ENCODE measurements around the gene ELMO1. TPM values are rescaled to one million over a fixed set of nuclear protein-coding genes. Genes with fewer than 3 reads are reported as not detected.

Gene ELMO1
- total and polyA plus RNA-seq, 11 donors = 6.9 to 38.6 (median 14.7) TPM

DNA sequence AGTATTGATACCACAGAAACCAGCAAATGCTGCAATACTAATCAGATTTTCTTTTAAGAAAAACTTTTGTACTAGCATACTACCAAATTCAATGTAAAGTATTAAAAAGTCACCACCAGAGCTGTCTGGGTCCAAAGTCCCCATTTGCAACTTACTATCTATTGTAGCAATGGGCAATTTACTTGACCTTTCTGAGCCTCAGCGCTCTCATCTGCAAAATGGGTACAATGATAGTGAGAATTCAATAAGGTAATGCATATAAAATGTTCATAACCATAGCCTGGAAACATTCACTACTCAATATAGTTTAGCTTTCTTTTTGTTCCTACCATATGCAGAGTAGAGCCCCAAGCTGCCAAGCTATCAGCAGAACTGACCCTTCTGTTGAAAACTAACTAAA lies 337.2 kb downstream of the ELMO1 start:
- Histone ChIP-seq H3K36me3 (no peaks in the 10 kb centered on the region), H3K4me3 (no peak overlapping the region), H3K27ac (no peak overlapping the region), H3K9me3 (no peaks in the 10 kb centered on the region), H3K27me3 (no peaks in the 10 kb centered on the region), H3K4me1 (peaks cover 0 to 20% (median 0%) of the 10 kb centered on the region in 12 donors)
- ATAC-seq = no peak
- DNase-seq = no peak
- intact Hi-C loops (cut with DNase I) = no loop called here
- WGBS, 4 donors = 94 to 100% (median 97%) methylated on average over 1 of the region's 1 CpG
- no peak for TF ChIP-seq POLR2A (IDR thresholded peaks at IDR 0.05)
- TF ChIP-seq, protein P1, sequence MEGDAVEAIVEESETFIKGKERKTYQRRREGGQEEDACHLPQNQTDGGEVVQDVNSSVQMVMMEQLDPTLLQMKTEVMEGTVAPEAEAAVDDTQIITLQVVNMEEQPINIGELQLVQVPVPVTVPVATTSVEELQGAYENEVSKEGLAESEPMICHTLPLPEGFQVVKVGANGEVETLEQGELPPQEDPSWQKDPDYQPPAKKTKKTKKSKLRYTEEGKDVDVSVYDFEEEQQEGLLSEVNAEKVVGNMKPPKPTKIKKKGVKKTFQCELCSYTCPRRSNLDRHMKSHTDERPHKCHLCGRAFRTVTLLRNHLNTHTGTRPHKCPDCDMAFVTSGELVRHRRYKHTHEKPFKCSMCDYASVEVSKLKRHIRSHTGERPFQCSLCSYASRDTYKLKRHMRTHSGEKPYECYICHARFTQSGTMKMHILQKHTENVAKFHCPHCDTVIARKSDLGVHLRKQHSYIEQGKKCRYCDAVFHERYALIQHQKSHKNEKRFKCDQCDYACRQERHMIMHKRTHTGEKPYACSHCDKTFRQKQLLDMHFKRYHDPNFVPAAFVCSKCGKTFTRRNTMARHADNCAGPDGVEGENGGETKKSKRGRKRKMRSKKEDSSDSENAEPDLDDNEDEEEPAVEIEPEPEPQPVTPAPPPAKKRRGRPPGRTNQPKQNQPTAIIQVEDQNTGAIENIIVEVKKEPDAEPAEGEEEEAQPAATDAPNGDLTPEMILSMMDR (IDR thresholded peaks at IDR 0.05) = no peak

DNA sequence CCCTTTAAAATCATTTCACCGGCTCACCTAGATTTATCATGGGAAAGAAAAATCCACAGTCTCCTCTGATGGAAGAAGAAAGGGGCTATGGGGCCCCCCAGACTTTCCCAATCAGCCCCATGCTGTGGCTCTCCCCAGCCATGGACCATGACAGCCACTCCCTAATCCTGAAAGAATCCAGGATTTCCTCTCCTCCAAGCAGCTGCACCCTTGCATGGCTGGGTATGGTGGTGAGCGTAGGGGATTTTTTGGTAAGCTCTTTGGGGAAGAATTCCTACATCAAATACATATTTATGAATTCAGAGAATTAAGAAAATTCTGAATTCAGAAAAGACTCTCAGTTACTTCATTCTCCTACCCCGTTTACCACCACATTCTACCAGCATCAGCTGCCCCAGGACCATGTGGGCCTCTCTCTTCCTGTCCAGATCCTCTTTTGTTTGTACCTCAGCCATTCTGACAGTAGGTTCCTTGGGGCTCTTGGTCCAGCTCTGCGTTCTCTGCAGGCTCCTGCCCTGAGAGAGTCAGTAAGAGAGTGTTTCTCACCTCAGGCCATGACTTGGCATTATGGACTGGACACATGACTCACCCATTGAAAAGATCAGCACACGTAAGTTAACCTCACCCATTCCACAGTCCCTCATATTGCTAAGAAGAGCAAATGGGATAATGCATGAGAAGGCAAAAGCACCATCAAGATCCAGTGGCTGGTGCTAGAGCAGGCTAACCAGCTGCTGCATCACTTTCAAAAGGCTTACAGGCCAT lies 337.8 kb downstream of the ELMO1 start:
- Histone ChIP-seq H3K9me3 (no peaks in the 10 kb centered on the region), H3K36me3 (no peaks in the 10 kb centered on the region), H3K27ac (no peak overlapping the region), H3K4me1 (peaks cover 0 to 20% (median 0%) of the 10 kb centered on the region in 12 donors), H3K27me3 (no peaks in the 10 kb centered on the region), H3K4me3 (no peak overlapping the region)
- 91 to 93% (median 92%) methylated on average over 5 of the region's 5 CpGs for WGBS, 4 donors
- intact Hi-C loops (cut with DNase I) = no loop called here
- ATAC-seq (no peak), DNase-seq (no peak)
- TF ChIP-seq, protein P1 (IDR thresholded peaks at IDR 0.05) = no peak
- no peak for TF ChIP-seq POLR2A (IDR thresholded peaks at IDR 0.05)

DNA sequence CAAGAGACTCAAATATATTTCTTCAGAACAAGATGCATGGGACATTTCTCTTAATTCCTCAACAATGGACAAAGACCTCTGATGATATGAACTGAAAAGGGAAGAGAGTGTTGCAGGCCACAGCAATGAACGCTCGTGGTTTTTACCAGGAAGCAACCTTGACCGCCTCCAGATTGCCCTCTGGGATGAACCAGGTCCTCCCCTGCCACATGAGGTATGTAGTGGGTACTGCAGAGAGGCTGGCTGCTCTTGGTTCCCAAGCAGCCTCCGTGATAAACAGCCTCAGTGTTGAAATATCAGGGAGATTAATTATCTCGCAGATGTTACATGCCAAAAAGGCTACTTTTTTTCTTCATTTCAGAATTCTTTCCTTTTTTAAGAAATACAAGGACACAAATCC lies 338.8 kb downstream of the ELMO1 start:
- Histone ChIP-seq H3K36me3 (no peaks in the 10 kb centered on the region), H3K27ac (no peak overlapping the region), H3K9me3 (no peaks in the 10 kb centered on the region), H3K4me1 (peaks cover 0 to 20% (median 0%) of the 10 kb centered on the region in 12 donors), H3K27me3 (no peaks in the 10 kb centered on the region), H3K4me3 (no peak overlapping the region)
- ATAC-seq (no peak), DNase-seq (no peak)
- 60 to 74% (median 65%) methylated on average over 5 of the region's 5 CpGs for WGBS, 4 donors
- intact Hi-C loops (cut with DNase I) = no loop called here
- no peak for TF ChIP-seq POLR2A (IDR thresholded peaks at IDR 0.05)
- TF ChIP-seq, protein P1 (IDR thresholded peaks at IDR 0.05) = no peak

DNA sequence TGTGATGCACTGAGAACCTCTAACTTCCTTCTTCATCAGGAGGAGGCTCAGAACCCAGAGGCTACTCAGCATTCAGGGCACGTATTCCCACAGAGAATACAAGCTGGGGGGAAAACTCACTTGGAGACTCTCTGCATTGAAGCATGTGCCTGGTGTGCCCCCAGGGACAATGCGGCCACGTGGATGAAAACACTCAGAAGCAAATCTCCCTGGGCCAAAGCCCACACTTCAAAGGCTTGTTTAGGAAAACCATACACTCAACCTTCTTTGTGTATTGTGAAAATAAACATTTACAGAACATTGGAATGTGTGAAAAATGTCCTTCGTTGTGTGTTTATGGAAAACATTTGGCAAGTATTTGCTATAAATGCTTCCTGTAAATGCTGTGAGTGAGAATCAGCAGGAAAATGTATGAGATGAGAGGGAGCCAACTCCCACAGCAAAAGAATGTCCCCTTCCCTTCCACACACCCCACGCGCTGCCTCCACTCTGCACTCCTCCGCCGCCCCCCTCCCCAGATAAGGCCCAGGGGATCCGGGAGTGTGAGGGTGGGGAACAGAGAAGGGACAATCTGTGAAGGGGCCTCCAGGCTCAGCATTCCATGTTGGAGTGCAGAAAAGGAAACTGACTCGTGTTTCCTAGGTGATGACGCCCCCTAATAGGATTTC lies 339.5 kb downstream of the ELMO1 start:
- ATAC-seq = no peak
- intact Hi-C loops (cut with DNase I) = no loop called here
- 59 to 76% (median 62%) methylated on average over 11 of the region's 11 CpGs for WGBS, 4 donors

More for the DNA sequence above, 339.5 kb downstream of the ELMO1 start:
- Histone ChIP-seq H3K4me1 (peaks cover 0 to 20% (median 0%) of the 10 kb centered on the region in 12 donors), H3K9me3 (no peaks in the 10 kb centered on the region), H3K36me3 (no peaks in the 10 kb centered on the region), H3K4me3 (no peak overlapping the region), H3K27me3 (no peaks in the 10 kb centered on the region), H3K27ac (no peak overlapping the region)
- DNase-seq = no peak
- TF ChIP-seq, protein P1 (IDR thresholded peaks at IDR 0.05) = no peak
- TF ChIP-seq POLR2A (IDR thresholded peaks at IDR 0.05) = no peak

Measured in heart left ventricle (tissue), 16 donors.